ENCODE results near the gene UNC13A.
"Not testable (repeated sequence)": the region's sequence is repeated elsewhere in the genome, so short reads cannot be mapped to it uniquely, and the experiment has no call there.

UNC13A gene

DNA sequence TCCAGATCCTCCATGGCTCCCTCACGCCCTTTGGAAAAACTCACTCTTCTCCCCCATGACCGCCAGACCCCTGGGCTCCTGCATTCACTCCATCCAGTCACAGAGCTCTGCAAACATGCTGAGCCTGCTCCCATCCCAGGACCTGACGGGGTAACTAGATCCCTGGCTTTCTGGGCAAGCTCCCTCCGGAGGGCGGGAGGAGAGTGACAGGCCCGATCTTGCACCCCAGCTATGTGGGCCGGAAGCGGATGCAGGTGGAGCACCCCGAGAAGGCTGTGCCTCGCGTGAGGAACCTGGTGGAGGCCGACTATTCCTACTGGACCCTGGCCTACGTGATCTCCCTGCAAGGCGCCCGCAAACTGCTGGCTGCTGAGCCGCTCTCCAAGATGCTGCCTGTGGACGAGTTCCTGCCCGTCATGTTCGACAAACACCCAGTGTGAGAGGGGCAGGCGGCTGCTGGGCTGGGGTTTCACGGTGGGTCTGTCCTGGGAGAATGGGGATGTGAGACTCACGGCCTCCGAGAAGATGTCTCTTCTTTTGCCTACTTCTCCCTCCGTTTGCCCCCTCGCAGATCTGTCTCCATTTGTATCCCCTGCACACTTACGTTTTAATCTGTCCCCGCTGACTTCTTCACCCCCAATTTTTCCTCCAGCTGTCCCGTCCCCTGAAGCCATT lies 107.5 kb downstream of the UNC13A start:
- no peak overlapping the region for H3K27ac ChIP-seq

DNA sequence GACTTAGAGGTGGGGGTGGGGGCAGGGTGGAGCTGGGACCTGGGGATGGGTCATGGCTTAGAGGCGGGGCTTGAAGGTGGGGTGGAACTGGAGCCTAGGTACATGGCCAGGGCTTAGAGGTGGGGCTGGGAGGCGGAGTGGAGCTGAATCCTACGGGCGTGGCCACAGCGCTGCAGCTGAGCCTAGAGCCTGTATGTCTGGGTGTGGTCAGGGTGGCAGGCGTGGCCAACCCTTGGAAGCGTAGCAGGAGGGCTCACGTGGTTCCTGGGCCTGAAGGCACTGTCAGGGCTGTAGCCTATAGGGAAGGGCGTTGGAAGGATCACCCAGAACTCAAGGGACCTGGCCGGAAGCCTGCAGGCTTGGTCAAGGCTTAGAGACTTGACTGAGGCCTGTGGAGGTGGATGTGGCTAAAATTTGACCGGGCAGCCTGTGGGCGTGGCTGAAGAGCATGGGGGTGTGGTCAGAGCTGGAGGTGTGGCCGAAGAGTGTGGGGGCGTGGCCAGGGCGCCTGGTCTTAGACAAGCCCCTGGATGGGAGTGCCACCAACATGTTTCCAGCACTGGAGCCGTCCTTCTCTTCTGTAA lies 108.4 kb downstream of the UNC13A start:
- H3K4me3 ChIP-seq, result no peak overlapping the region

More for the DNA sequence above, 107.5 kb downstream of the UNC13A start:
- H3K4me3 ChIP-seq, result no peak overlapping the region

DNA sequence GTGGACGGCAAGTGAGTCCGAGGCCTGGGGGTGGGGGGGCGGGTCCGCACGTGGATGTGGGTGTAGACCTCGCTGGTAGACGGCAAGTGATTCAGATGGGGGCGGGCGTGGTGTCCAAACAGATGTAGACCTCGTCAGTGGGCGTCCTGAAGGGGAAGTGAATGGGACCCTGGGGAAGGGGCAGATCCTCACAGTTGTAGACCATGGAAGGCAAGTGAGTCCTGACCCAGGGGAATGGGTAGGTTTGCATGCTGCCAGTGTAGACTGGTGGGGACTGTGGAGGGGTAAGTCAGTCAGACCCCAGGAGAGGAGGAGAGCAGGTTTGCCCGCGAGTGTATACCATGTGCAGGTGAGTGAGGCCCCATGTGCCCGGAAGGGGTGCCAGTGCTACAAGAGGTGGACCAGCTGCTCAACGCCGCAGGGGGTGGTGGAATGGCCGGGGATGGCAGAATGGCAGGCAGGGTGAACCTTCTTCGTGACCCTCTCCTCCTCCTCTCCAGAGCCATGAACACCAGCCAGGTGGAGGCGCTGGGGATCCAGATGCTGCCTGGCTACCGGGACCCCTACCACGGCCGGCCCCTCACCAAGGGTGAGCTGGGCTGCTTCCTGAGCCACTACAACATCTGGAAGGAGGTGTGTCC lies 110.6 kb downstream of the UNC13A start:
- Histone ChIP-seq H3K27ac (no peak overlapping the region), H3K4me3 (no peak overlapping the region)

More for the DNA sequence above, 108.4 kb downstream of the UNC13A start:
- H3K27ac ChIP-seq, result peak overlapping the region in 2 of 21 experiments; percentile 32 to 59

DNA sequence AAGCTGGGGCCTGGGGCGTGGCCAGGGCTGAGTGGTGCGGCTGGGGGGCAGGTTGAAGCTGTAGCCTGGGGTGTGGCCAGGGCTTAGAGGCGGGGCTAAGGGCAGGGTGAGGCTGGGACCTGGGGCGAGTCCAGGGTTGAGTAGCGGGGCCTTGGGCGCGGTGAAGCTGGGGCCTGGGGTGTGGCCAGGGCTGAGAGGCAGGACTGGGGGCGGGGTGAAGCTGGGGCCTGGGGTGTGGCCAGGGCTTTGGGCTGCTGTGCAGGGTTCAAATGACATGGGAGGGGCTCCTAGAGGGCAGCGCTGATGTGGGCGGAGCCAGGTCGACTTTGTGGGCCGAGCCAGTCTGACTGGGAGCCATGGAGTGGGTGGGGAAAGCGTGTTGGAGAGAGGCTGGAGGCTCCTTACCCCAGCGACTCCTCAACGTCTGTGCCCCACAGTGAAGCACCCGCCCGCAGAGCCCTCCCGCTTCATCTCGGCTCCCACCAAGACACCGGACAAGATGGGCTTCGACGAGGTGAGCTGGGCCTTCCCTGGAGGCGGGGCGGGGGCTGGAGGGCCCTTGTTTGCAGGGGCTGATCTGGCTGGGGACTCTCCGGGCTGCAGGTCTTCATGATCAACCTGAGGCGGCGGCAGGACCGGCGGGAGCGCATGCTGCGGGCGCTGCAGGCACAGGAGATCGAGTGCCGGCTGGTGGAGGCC lies 111.2 kb downstream of the UNC13A start:
- H3K4me3 ChIP-seq, result no peak overlapping the region

DNA sequence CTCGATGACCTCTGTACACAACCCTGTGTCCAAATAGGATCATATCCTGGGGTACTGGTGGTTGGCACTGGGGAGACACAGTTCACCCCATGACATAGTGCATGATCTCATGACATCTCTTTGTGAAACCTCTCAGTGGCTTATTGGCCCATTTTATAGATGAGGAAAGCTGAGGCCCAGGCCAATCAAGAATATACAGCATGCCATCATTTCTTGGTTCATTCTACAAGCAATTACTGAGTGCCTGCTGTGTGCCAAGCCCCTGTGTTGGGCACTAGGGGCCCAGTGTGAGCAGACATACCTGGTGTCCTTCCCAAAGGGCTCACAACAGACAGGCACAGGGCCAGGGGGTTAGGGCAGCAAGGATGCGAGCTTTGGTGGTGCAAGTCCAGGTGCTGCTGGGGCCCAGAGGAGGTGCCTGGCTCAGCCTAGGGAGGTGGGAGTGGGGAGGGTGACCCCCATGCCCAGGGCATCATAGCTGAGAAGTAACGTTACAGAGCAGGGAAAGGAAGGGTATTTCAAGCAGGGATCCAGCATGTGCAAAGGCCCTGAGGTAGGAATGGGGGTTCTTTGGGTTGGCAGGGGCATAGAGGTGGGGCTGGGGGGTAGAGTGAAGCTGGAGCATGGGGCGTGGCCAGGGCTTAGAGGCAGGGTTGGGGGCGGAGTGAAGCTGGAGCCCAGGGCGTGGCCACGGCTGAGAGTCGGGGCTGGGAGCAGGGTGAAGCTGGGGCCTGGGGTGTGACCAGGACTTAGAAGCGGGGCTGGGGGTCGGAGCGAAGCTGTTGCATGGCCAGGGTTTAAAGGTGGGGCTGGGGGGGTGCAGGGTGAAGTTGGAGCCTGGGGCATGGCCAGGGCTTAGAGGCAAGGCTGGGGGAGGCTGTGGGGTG lies 112.0 kb downstream of the UNC13A start:
- peak overlapping the region in 2 of 21 experiments; percentile 11 to 40 for H3K27ac ChIP-seq
- no peak overlapping the region for H3K4me3 ChIP-seq

More for the DNA sequence above, 111.2 kb downstream of the UNC13A start:
- peak overlapping the region in 3 of 21 experiments; percentile 11 to 40 (median 17) for H3K27ac ChIP-seq

DNA sequence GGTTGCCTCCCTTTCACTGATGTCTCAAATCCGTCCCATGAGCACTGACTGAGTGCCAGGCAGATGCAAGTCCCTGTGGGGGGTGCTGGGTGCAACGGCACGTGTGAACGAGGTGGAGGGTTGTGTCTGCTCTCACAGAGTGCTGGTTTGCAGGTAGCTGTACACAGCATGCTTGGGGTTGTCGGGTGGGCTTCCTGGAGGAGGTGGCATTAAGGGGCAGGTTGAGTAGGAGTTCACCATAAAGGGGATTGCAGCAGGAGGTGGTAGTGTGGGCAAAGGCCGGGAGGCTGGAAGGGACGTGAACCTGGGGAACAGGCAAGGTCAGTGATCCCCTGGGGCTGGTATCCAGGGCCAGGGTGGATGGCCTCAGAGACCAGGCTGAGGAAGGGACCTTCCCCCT lies 115.5 kb downstream of the UNC13A start:
- no peak overlapping the region for H3K4me3 ChIP-seq
- H3K27ac ChIP-seq, result no peak overlapping the region

DNA sequence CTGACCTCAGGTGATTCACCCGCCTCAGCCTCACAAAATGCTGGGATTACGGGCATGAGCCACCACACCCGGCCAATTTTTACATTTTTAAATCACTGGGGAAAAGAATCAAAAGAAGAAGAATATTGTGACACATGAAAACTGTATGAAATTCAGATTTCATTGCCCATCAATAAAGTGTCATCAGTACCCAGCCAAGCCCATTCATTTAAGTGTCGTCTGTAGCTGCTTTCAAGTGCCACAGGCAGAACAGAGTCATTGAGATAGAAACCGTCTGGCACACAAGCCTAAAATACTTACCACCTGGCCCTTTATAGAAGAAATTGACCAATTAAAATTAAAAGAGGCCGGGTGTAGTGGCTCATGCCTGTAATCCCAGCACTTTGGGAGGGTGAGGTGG lies 117.4 kb downstream of the UNC13A start:
- H3K27ac ChIP-seq, result no peak overlapping the region
- no peak overlapping the region for H3K4me3 ChIP-seq

DNA sequence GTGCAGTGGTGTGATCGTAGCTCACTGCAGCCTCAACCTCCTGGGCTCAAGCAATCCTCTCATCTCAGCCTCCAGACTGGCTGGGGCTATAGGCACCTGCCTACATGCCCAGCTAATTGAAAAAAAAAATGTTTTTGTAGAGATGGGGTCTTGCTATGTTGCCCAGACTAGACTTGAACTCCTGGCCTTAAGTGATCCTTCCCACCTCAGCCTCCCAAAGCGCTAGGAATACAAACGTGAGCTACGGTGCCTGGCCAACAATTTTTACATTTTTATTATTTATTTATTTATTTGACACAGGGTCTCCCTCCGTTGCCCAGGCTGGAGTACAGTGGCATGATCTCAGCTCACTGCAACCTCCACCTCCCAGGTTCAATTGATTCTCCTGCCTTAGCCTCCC lies 117.9 kb downstream of the UNC13A start:
- not testable (repeated sequence) for H3K4me3 ChIP-seq, H3K27ac ChIP-seq

DNA sequence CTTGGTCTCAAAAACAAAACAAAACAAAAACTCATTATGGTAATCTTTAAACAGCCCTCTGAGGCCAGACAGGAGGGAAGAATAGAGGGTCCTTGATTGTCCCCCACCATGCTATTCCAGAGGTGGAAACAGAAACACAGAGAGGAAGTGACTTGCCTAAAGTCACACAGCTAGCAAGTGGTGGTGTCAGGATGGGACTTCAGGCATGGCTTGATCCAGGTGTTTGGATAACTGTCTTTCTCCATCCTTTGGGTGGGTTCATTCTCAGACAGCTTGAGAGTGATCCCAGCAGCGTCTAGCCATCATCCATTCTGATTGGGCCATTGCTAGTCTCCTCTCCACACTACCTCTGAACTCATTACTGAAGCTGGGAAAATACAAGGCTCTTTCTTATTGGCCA lies 120.2 kb downstream of the UNC13A start:
- Histone ChIP-seq H3K27ac (no peak overlapping the region), H3K4me3 (no peak overlapping the region)

DNA sequence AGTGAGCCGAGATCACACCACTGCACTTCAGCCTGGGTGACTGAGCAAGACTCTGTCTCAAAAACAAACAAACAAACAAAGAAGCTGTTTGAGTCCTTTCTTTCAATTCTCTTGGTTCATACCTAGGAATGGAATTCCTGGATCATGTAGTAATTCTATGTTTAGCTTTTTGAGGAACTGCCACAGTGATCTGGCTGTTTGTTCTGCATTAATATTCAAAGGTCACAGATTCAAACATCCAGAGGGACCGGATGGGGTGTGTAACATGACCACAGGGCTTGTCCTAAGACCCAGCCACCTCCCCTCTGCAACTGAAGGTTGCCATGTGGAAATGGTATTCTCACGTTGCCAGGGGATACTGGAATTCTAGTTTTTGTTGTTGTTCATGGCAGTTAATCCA lies 122.5 kb downstream of the UNC13A start:
- no peak overlapping the region for H3K4me3 ChIP-seq
- H3K27ac ChIP-seq, result no peak overlapping the region

DNA sequence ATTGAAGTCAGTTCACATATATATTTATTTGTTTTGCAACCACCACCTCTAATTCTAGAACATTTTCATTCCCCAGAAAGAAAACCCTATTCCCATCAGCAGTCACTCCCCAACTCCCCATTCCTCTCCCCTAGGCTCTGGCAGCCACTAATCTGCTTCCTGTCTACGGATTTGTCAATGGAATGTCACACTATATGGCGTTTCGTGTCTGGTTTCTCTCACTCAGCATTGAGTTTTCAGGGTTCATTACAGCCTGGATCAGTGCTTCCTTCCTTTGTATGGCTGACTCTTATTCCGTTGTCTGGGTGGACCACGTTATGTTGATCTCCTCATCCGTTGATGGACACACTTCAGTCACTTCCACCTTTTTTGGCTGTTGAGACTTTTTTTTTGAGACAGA lies 123.4 kb downstream of the UNC13A start:
- Histone ChIP-seq H3K4me3 (no peak overlapping the region), H3K27ac (no peak overlapping the region)

DNA sequence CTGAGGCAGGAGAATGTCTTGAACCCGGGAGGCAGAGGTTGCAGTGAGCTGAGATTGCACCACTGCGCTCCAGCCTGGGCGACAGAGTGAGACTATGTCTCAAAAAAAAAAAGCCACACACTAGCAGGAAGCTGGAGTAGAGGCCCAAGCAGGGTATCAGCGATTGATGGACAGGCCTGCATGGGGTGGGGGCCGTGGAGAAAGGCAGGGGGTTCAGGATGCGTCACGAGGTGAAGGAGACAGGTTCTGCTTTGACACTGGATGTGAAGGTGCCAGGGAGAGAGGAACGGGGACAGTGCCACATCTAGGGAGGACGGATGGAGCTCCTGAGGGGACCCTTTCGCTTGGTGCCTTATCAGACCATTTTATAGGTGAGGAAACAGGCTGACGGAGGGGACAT lies 125.6 kb downstream of the UNC13A start:
- H3K27ac ChIP-seq, result no peak overlapping the region

DNA sequence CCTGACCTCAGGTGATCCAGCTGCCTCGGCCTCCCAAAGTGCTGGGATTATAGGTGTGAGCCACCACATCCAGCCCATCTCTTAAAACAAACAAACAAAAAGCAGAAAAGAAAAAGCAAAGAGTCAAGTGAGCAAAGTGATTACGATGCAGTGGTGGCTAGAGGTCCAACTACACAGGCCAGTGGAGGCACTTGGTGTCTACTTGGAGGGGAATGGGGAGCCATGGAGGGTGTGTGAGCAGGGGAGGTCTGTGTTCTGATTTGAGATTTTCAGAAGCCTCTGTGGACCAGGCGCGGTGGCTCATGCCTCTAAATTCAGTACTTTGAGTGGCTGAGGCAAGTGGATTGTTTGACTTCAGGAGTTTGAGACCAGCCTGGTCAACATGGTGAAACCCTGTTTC lies 126.1 kb downstream of the UNC13A start:
- Histone ChIP-seq H3K27ac (peak overlapping the region in 3 of 21 experiments; percentile 16 to 49 (median 43)), H3K4me3 (no peak overlapping the region)

More for the DNA sequence above, 125.6 kb downstream of the UNC13A start:
- no peak overlapping the region for H3K4me3 ChIP-seq

DNA sequence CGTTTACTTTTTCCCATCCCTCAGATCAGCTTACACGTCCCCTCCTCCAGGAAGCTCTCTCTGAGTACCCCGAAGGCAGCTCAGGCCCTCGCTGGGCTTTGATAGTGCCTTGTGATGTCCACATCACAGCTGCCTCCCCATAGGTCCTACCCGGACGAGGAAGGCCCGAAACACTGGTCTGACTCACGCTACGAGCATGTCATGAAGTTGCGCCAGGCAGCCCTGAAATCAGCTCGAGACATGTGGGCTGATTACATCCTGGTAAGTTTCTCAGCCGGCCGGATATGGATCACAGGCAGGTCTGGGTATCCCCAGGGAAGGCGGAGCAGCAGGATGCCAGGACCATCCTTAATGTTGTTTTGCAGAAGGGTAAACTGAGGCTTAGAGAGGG lies 128.0 kb downstream of the UNC13A start:
- H3K4me3 ChIP-seq, result no peak overlapping the region
- peak overlapping the region in 12 of 21 experiments; percentile 8 to 80 (median 43) for H3K27ac ChIP-seq

DNA sequence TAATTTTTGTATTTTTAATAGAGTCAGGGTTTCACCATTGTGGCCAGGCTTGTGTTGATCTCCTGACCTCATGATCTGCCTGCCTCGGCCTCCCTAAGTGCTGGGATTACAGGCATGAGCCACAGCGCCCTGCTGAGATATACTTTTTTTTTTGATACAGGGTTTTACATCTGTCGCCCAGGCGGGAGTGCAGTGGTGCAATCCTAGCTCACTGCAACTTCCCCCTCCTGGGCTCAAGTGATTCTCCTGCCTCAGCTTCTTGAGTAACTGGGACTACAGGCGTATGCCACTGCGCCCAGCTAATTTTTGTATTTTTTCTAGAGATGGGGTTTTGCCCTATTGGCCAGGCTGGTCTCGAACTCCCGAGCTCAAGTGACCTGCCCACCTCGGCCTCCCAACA lies 130.7 kb downstream of the UNC13A start:
- Histone ChIP-seq H3K27ac (peak overlapping the region in 4 of 21 experiments; percentile 6 to 89 (median 62)), H3K4me3 (no peak overlapping the region)

DNA sequence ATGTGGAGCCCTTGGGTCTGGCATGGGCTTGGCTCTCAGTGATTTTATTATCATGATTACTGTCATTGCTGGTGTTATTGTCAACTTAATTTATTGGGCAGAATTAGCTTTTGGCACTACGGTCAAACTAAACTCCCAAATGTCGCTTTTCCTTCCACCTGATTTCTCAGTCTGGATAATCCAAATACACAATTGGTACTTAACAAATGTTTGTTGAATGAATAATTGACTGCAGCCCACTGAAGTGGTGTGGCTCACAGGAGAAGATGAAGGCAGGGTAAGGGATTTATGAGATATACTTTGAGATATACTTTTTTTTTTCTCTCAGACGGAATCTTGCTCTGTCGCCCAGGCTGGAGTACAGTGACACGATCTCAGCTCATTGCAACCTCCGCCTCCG lies 131.2 kb downstream of the UNC13A start:
- Histone ChIP-seq H3K4me3 (peak overlapping the region in 3 of 7 experiments; percentile 68 to 82 (median 78)), H3K27ac (peak overlapping the region in 9 of 21 experiments; percentile 6 to 94 (median 89))

DNA sequence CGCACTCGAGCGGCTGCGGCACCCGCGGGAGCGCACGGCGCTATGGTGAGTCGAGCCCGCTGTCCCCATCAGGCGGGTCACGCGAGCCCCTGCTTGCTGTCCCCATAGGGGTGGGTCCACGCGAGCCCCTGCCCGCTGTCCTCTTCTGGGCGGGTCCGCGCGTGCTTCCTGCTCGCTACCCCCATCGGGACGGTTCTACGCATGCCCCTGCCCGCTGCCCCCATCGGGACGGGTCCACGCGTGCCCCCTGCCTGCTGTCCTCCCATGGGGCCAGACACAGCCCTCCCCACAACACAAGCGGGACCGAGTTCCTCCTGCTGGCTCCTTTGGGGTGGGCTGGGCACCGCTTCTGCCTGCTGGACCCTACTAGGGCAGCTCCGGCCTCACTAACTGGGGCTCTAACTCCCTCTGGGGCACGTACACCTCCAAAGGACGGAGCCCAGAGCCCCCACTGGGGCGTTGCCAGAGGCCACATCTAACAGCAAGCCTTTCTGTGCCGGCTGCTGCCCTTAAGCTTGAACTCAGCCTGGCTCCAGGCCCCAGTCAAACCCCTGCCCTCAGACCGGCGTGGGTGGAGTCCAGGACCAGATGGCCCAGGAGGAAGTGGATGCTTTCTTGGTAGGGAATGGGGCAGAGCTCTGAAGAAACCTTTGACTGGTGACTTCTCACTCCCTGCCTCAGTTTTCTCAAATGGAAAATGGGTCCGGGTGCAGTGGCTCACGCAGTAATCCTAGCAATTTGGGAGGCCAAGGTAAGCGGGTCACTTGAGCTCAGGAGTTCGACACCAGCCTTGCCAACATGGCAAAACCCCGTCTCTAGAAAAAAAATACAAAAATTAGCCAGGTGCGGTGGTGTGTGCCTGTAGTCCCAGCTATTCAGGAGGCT lies 132.0 kb downstream of the UNC13A start:
- Histone ChIP-seq H3K4me3 (peak overlapping the region; percentile 68 to 96 (median 82)), H3K27ac (peak overlapping the region; percentile 79 to 94 (median 90))

DNA sequence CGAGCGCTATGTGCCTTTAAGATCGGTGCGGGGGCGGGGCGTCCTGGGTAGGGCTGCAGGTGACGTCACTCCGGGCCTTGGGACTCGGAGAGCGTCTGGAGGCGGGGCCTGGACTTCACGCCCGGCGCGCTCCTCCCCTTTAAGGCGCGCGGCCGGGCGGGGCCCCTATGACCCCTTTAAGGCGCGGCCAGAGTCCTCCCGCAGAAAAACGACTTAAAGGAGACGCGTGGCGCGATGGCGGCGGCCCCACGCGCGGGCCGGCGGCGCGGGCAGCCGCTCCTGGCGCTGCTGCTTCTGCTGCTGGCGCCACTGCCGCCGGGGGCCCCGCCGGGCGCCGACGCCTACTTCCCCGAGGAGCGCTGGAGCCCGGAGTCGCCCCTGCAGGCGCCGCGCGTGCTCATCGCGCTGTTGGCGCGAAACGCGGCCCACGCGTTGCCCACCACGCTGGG lies 132.7 kb downstream of the UNC13A start, which contains the start of gene COLGALT1:
TSS of gene COLGALT1 (plus strand) at position 170 of the 449 bp plus-strand sequence. CDS start at position 235, 65 bp downstream.
- Histone ChIP-seq H3K4me3 (peak within 1 kb of the TSS; percentile 68 to 96 (median 82)), H3K27ac (peak within 1 kb of the TSS; percentile 79 to 94 (median 90))
